HG02870 (cell line): ENCODE results near the gene OVOL2.
"Not testable (repeated sequence)": the region's sequence is repeated elsewhere in the genome, so short reads cannot be mapped to it uniquely, and the experiment has no call there.

Experiments used
- ATAC-seq: cut with Tn5 transposase; IDR thresholded peaks from one replicate; pipeline ENCODE4 v1.9.1; 2021; ENCODE audit warnings: mild to moderate bottlenecking, moderate library complexity; ENCODE audit not compliant: unreplicated experiment

The OVOL2 gene

GRCh38 chr20:18057101-18057993 lies at the start of gene OVOL2:
TSS of gene OVOL2 (minus strand) at chr20:18057916. CDS start at chr20:18057634, 282 bp downstream.
- ATAC-seq = no peak

- ATAC-seq = no peak
Measured at GRCh38 chr20:18103497-18103896, 45.8 kb upstream of the OVOL2 start.

DNA sequence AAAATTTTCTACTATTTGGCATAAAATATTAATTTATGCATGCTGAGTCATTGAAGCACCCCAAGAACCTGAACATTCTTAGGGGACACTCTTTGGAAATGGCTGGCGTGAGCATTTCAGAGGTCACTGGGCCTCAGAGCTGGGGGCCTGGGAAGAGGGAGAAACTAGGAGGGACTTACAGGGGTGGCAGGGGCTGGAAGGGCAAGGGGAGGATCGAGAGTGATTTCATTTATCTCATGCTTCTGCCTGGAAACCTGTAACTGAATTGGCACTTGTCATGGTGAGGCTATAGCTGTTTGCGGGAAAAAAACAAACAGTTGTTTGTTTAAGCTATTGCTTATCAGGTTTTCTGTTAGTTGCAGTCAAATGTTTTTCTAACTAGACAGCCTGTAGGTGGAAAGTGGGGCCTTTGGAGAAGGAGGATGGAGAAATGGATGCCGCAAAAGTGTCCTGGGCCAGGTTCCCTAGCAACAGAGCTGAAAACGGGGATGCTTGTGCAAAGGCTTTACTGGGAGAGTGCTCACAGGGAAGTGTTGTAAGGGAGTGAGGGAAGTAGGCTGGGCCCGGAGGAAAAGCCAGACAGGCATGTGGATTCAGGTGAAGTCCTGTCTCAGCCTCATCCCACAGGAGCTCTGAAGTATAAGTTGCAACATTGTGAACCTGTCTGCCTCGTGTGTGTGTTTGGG lies 43.6 kb upstream of the OVOL2 start:
- ATAC-seq = no peak

DNA sequence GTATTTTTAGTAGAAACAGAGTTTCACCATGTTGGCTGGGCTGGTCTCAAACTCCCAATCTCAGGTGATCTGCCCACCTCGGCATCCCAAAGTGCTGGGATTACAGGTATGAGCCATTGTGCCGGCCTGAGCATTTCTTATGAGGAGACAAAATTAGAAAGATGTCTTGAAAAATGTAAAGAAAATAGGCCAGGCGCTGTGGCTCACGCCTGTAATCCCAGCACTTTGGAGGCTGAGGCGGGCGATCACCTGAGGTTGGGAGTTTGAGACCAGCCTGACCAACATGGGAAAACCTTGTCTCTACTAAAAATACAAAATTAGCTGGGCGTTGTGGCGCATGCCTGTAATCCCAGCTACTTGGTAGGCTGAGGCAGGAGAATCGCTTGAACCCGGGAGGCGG lies 42.9 kb upstream of the OVOL2 start:
- not testable (repeated sequence) for ATAC-seq

- ATAC-seq = no peak
Measured at GRCh38 chr20:18094191-18094590, 36.5 kb upstream of the OVOL2 start.

DNA sequence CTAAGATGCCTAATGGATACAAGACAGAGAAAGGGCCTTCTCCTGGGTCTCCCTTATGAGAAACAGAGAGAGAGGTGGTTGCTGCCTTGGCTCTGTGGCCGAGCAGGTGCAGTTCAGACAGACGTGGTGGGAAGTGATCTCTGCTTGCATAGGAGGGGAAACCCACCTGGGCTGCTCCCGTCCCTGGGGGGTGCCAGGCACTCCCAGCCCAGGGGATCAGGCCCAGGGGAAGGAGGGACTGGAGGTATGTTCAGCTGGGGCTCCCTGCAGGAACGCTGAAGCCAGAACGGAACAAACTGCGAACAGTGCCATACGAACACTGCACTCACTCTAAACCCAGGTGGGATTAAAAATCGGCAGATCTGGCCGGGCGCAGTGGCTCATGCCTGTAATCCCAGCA lies 35.7 kb upstream of the OVOL2 start:
- no peak for ATAC-seq

GRCh38 chr20:18092890-18093289 lies 35.2 kb upstream of the OVOL2 start:
- no peak for ATAC-seq

GRCh38 chr20:18091623-18092022 lies 33.9 kb upstream of the OVOL2 start:
- no peak for ATAC-seq

DNA sequence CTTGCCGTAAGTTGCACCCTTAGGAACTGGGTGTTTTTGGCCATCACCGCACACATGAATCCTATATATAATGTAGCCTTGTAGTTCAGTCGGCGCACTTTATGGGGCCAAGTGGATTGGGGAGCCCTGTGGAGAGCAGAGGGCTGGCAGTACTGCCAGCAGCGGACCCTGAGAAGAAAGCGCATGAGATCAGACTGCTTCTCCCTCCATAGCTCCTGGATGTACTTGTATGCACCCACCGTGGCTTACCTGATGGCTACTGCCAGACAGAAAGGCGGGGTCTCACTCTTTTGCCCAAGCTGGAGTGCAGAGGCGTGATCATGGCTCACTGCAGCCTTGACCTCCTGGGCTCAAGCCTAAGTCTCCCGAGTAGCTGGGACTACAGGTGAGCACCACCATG lies 32.8 kb upstream of the OVOL2 start:
- ATAC-seq = no peak

DNA sequence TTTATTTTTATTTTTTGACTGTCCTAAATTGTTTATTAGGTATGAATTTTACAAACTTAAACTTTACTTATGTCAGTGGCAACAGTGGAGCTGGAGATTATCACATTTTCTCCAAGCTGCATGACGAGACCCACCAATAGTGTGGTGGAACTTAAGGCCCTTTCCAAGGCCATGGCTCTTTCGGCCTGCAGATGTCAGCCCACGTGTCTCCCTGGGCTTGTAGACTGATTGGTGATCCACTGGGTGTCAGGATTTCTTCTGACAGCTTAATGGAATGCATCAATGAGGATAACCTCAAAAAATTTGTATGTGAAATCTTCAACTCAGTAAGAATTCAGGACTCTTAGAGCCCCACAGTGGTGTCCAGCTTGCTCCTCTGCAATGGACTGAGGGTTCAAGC lies 32.3 kb upstream of the OVOL2 start:
- no peak for ATAC-seq

GRCh38 chr20:18088841-18089240 lies 31.1 kb upstream of the OVOL2 start:
- ATAC-seq = not testable (repeated sequence)

GRCh38 chr20:18088298-18088697 lies 30.6 kb upstream of the OVOL2 start:
- ATAC-seq = not testable (repeated sequence)

- ATAC-seq = no peak
Measured at GRCh38 chr20:18087054-18087453, 29.3 kb upstream of the OVOL2 start.

- not testable (repeated sequence) for ATAC-seq
Measured at GRCh38 chr20:18080836-18081235, 23.1 kb upstream of the OVOL2 start.

DNA sequence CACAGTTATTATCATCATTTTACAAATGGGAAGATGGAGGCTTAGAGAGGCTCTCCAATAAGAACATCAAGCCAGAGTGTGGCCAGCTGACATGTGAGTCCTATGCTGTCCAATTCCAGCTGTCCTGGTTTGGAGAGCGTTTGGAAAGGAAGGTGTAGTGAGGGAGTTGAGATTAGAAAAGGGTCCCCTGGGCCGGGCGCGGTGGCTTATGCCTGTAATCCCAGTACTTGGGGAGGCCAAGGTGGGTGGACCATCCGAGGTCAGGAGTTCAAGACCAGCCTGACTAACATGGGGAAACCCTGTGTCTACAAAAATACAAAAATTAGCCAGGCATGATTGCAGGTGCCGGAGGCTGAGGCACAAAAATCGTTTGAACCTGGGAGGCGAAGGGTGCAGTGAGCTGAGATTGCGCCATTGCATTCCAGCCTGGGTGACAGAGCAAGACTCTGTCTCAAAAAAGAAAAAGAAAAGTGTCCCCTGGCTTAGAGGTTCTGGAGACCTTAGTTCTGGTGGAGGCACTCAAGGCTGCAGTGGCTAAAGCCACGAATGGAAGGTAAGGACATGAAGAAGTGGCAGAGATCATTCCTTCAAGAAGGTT lies 22.1 kb upstream of the OVOL2 start:
- ATAC-seq = no peak

DNA sequence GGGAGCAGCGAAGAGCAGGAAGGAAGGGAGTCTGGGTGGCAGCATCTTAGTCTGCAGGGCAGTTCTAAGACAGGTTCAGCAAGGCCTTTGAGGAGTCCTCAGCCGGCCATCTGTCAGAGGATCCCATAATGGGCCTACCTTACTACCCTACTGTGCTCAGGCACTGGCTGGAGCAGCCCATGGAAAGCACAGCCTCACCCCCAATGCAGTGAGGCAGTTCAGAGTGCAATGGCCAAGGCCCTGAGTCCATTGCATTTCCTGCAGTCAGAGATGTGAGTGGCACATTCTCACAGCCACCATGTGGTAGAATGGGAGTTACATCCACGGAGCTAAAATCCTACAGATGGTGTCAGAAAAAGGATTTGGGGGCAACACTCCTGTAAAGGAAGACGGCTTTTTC lies 19.4 kb upstream of the OVOL2 start:
- ATAC-seq = no peak

DNA sequence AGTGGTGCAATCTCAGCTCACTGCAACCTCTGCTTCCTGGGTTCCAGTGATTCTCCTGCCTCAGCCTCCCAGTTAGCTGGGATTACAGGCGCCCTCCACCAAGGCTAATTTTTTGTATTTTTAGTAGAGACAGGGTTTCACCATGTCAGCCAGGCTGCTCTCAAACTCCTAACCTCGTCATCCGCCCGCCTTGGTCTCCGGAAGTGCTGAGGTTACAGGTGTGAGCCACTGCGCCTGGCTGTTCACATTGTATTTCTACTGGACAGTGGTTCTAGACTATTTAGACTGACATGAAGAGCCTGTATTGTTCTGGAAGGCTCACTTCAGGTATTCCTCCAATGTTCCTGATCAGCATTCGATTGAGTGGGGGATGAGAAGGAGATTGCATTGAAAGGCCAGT lies 14.8 kb upstream of the OVOL2 start:
- ATAC-seq = no peak

DNA sequence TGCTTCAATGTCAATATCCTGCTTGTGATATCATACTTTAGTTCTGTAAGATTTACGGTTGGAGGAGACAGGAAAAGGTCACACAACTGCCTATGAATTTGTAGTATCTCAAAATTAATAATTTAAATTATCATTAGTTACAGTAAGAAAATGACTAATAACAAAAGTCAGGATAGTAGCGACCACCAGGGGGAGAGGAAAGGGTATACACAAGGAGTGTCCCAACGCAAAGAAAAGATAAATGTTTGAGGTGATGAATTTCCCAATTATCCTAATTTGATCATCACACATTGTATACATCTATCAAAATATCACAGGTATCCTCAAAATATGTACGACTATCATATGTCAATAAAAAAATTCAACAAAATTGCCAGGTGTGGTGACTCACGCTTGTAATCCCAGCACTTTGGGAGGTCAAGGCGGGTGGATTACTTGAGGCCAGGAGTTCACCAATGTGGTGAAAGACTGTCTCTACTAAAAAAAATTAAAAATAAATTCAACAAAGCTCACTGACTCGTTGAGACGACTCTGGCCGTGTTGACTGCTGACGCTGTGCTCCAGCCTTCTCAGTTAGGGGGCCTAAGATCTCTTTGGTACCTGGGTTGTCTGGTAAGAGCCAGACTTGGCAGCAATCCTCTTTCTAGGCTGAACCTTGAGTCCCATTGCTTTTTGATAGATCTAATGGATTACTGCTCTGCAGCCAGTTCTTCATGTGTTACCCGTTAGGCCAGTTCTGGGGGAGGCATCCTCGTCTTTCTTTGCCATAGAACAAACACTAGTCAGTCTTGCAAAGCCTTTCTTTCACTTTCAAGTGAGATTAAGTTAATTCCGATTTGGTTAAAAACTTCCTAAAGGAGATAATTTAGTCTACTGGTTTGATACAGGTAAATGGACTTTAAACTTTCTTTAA lies 9.0 kb upstream of the OVOL2 start:
- no peak for ATAC-seq

GRCh38 chr20:18063676-18064075 lies 6.0 kb upstream of the OVOL2 start:
- no peak for ATAC-seq

DNA sequence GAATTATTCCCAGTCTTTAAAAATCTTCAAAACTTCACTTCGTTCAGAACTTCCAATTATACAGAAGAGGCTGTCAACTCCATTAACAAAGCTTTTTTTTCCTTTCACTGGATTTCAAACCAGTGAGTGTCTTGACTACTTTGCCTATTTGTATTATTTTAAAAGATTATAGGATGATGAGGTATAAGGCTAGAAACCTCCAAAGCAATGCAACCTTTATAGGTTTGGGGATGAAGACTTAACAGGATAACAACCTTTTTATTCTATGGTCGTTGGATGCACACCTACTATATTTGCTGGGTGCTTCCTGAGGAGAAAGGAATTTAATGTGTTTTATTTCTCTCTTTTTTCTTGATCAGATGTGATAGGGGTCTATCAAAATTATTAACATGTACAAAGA lies 1.9 kb upstream of the OVOL2 start:
- ATAC-seq = no peak
